GM12801 (cell line): ENCODE data around the gene PRKAR2B.

Source experiments
- CTCF ChIP-seq: IDR thresholded peaks from one replicate; pipeline ENCODE4 v1.5.1; 2011; ENCODE audit warnings: control low read depth; ENCODE audit not compliant: insufficient read length; ENCODE audit errors: extremely low read depth

The PRKAR2B gene

GRCh38 chr7:107078517-107078966, 34.0 kb downstream of the PRKAR2B start:
- TF ChIP-seq CTCF, result no peak

GRCh38 chr7:107079212-107079940, 34.9 kb downstream of the PRKAR2B start:
- no peak for TF ChIP-seq CTCF

GRCh38 chr7:107080099-107080505, 35.6 kb downstream of the PRKAR2B start:
- no peak for TF ChIP-seq CTCF

GRCh38 chr7:107080533-107080932, 36.0 kb downstream of the PRKAR2B start:
- TF ChIP-seq CTCF, result no peak

- no peak for TF ChIP-seq CTCF
Measured at GRCh38 chr7:107085180-107085579, 40.7 kb downstream of the PRKAR2B start.

GRCh38 chr7:107089627-107090026, 45.1 kb downstream of the PRKAR2B start:
- no peak for TF ChIP-seq CTCF

- no peak for TF ChIP-seq CTCF
Measured at GRCh38 chr7:107090457-107090856, 46.0 kb downstream of the PRKAR2B start.
